Type B pancreatic cell (in vitro differentiated cells): ENCODE results near the gene ALDH1A1. TPM values are rescaled to one million over a fixed set of nuclear protein-coding genes. Genes with fewer than 3 reads are reported as not detected.
A peak's percentile ranks its signal among the peaks of the same experiment; 100 is the strongest.

ENCODE experiments used
- DNase-seq: peaks from one replicate; pipeline ENCODE4 v3.0.0; 2021; ENCODE audit warnings: mixed read lengths; ENCODE audit not compliant: unreplicated experiment; ENCODE audit errors: extremely low spot score
- H3K27ac Mint-ChIP-seq: 2 replicates; pipeline ENCODE4 v1.8.0; 2021; ENCODE audit warnings: mild to moderate bottlenecking, mixed read lengths
- H3K27me3 Mint-ChIP-seq: 2 replicates; pipeline ENCODE4 v1.8.0; 2021; ENCODE audit warnings: mixed read lengths
- H3K36me3 Mint-ChIP-seq: 2 replicates; pipeline ENCODE4 v1.8.0; 2021; ENCODE audit warnings: mixed read lengths
- H3K4me1 Mint-ChIP-seq: one replicate; pipeline ENCODE4 v1.8.0; 2021; ENCODE audit warnings: mixed read lengths; ENCODE audit not compliant: unreplicated experiment
- H3K4me3 Mint-ChIP-seq: 2 replicates; pipeline ENCODE4 v1.8.0; 2021; ENCODE audit warnings: mild to moderate bottlenecking, mixed read lengths
- H3K9me3 Mint-ChIP-seq: 2 replicates; pipeline ENCODE4 v1.8.0; 2021; ENCODE audit warnings: mixed read lengths
- CTCF ChIP-seq: fragments of 200-600 bp; sonication (generic); conservative IDR thresholded peaks from 2 replicates; pipeline ENCODE4 v1.5.0; 2021; ENCODE audit warnings: antibody characterized with exemption, mild to moderate bottlenecking
- total RNA-seq: library from RNA; stranded (reverse); gene quantifications from 2 replicates; pipeline ENCODE4 v1.2.1, GENCODE V29; 2021; ENCODE audit warnings: low replicate concordance

The ALDH1A1 gene
- total RNA-seq, 1 donor from 2014 or later = 242 TPM

- Mint-ChIP-seq H3K4me1 (peaks cover 22% of the 10 kb centered on the region), H3K4me3 (no peak overlapping the region), H3K36me3 (no peaks in the 10 kb centered on the region)
Observed at GRCh38 chr9:72985746-72986145, 32.9 kb upstream of the ALDH1A1 start.

GRCh38 chr9:72984991-72985390, 32.1 kb upstream of the ALDH1A1 start:
- Mint-ChIP-seq H3K27me3 (no peaks in the 10 kb centered on the region), H3K36me3 (no peaks in the 10 kb centered on the region), H3K4me1 (peaks cover 27% of the 10 kb centered on the region), H3K27ac (no peak overlapping the region), H3K9me3 (no peaks in the 10 kb centered on the region), H3K4me3 (no peak overlapping the region)
- no peak for TF ChIP-seq CTCF
- no peak for DNase-seq

More at GRCh38 chr9:72985746-72986145, 32.9 kb upstream of the ALDH1A1 start:
- Mint-ChIP-seq H3K27me3 (no peaks in the 10 kb centered on the region), H3K9me3 (no peaks in the 10 kb centered on the region), H3K27ac (no peak overlapping the region)
- no peak for DNase-seq
- TF ChIP-seq CTCF = no peak

GRCh38 chr9:72984226-72984947, 31.5 kb upstream of the ALDH1A1 start:
- Mint-ChIP-seq H3K4me3 (no peak overlapping the region), H3K36me3 (no peaks in the 10 kb centered on the region), H3K9me3 (no peaks in the 10 kb centered on the region), H3K27ac (peak overlapping the region; percentile 67), H3K4me1 (peaks cover 27% of the 10 kb centered on the region), H3K27me3 (no peaks in the 10 kb centered on the region)
- no peak for TF ChIP-seq CTCF
- no peak for DNase-seq

GRCh38 chr9:72983512-72984225, 30.8 kb upstream of the ALDH1A1 start:
- Mint-ChIP-seq H3K9me3 (no peaks in the 10 kb centered on the region), H3K27me3 (no peaks in the 10 kb centered on the region), H3K36me3 (no peaks in the 10 kb centered on the region), H3K27ac (peak overlapping the region; percentile 77), H3K4me1 (peaks cover 27% of the 10 kb centered on the region), H3K4me3 (peak overlapping the region; percentile 41)
- TF ChIP-seq CTCF = no peak
- no peak for DNase-seq

- H3K36me3 Mint-ChIP-seq = no peaks in the 10 kb centered on the region
- no peak for DNase-seq
- H3K4me1 Mint-ChIP-seq = peaks cover 27% of the 10 kb centered on the region
- H3K4me3 Mint-ChIP-seq = no peak overlapping the region
- no peaks in the 10 kb centered on the region for H3K27me3 Mint-ChIP-seq
- H3K9me3 Mint-ChIP-seq = no peaks in the 10 kb centered on the region
- H3K27ac Mint-ChIP-seq = peak overlapping the region; percentile 58
- no peak for TF ChIP-seq CTCF
Observed at GRCh38 chr9:72983056-72983455, 30.2 kb upstream of the ALDH1A1 start.
